Activated effector memory CD4-positive, alpha-beta T cell treated with Interleukin-2 at 50 U/mL for 16 hours (primary cell): Measurements from ENCODE around the gene EML3.
"Not testable (repeated sequence)": the region's sequence is repeated elsewhere in the genome, so short reads cannot be mapped to it uniquely, and the experiment has no call there.

Experiments used
- DNase-seq: peaks from one replicate; pipeline ENCODE4 v3.0.0-alpha.2; 2020

The EML3 gene

GRCh38 chr11:62616957-62617356 is 4.4 kb upstream of the EML3 start:
- not testable (repeated sequence) for DNase-seq

GRCh38 chr11:62615521-62615920 is 2.9 kb upstream of the EML3 start:
- no peak for DNase-seq

GRCh38 chr11:62614275-62614674 is 1.7 kb upstream of the EML3 start:
- no peak for DNase-seq

GRCh38 chr11:62613291-62613778 is 760 bp upstream of the EML3 start:
- DNase-seq = no peak

GRCh38 chr11:62611705-62612365 is 740 bp downstream of the EML3 start:
- DNase-seq = no peak

GRCh38 chr11:62610814-62611704 is 1.5 kb downstream of the EML3 start:
- no peak for DNase-seq

- DNase-seq = no peak
These were observed 2.2 kb downstream of the EML3 start for GRCh38 chr11:62610403-62610802.

GRCh38 chr11:62608776-62609175 is 3.8 kb downstream of the EML3 start:
- DNase-seq = no peak

- DNase-seq = no peak
These were observed 4.9 kb downstream of the EML3 start for GRCh38 chr11:62607714-62608113.

GRCh38 chr11:62605902-62606301 is 6.7 kb downstream of the EML3 start:
- DNase-seq = no peak

GRCh38 chr11:62605467-62605866 is 7.1 kb downstream of the EML3 start:
- no peak for DNase-seq

- DNase-seq = no peak
These were observed 8.0 kb downstream of the EML3 start for GRCh38 chr11:62604460-62605120.

GRCh38 chr11:62603776-62604299 is 8.7 kb downstream of the EML3 start:
- DNase-seq = no peak

- no peak for DNase-seq
These were observed 9.5 kb downstream of the EML3 start for GRCh38 chr11:62603072-62603408.

- no peak for DNase-seq
These were observed 10.2 kb downstream of the EML3 start for GRCh38 chr11:62602141-62603071.

- peak; percentile 99 for DNase-seq
These were observed 11.0 kb downstream of the EML3 start, which contains the start of gene MTA2 for GRCh38 chr11:62601372-62602140. TSS of gene MTA2 (minus strand) at chr11:62601865. CDS start at chr11:62601450, 415 bp downstream.

- peak; percentile 34 for DNase-seq
These were observed 11.5 kb downstream of the EML3 start for GRCh38 chr11:62601122-62601371.

GRCh38 chr11:62600367-62601121 is 12.0 kb downstream of the EML3 start:
- DNase-seq = peak; percentile 26

GRCh38 chr11:62599901-62600300 is 12.7 kb downstream of the EML3 start:
- DNase-seq = no peak

- DNase-seq = peak; percentile 95
These were observed 13.4 kb downstream of the EML3 start for GRCh38 chr11:62599069-62599696.
